NCI-H82 treated with DMSO at 0.1 percent for 48 hours (cell line): ENCODE data around the gene CAPN7.

Source experiments
- DNase-seq: peaks from one replicate; lab custom pipeline; 2025; ENCODE audit not compliant: unreplicated experiment; lab: John Stamatoyannopoulos, UW

CAPN7 gene

GRCh38 chr3:15243822-15244482 is 37.9 kb downstream of the CAPN7 start:
- no peak for DNase-seq

- DNase-seq, result no peak
Observed at GRCh38 chr3:15246186-15246585, 40.1 kb downstream of the CAPN7 start.

- no peak for DNase-seq
Observed at GRCh38 chr3:15253023-15253697, 47.1 kb downstream of the CAPN7 start.

GRCh38 chr3:15255215-15255614 is 49.2 kb downstream of the CAPN7 start:
- no peak for DNase-seq

- DNase-seq, result no peak
Observed at GRCh38 chr3:15256861-15257341, 50.9 kb downstream of the CAPN7 start.

- DNase-seq, result no peak
Observed at GRCh38 chr3:15258720-15259119, 52.7 kb downstream of the CAPN7 start.

- no peak for DNase-seq
Observed at GRCh38 chr3:15260531-15260930, 54.5 kb downstream of the CAPN7 start.

- DNase-seq, result no peak
Observed at GRCh38 chr3:15261274-15261673, 55.2 kb downstream of the CAPN7 start.

GRCh38 chr3:15262021-15262420 is 56.0 kb downstream of the CAPN7 start:
- DNase-seq, result no peak

- no peak for DNase-seq
Observed at GRCh38 chr3:15263120-15263519, 57.1 kb downstream of the CAPN7 start.

- no peak for DNase-seq
Observed at GRCh38 chr3:15263926-15264325, 57.9 kb downstream of the CAPN7 start.

- DNase-seq, result no peak
Observed at GRCh38 chr3:15264486-15264885, 58.4 kb downstream of the CAPN7 start.

- DNase-seq, result no peak
Observed at GRCh38 chr3:15265655-15266509, 59.8 kb downstream of the CAPN7 start.

- no peak for DNase-seq
Observed at GRCh38 chr3:15266510-15267376, 60.7 kb downstream of the CAPN7 start.

- DNase-seq, result no peak
Observed at GRCh38 chr3:15267502-15267901, 61.5 kb downstream of the CAPN7 start.

- peak; percentile 18 for DNase-seq
Observed at GRCh38 chr3:15268033-15268631, 62.1 kb downstream of the CAPN7 start.

GRCh38 chr3:15269091-15269989 is 63.3 kb downstream of the CAPN7 start:
- no peak for DNase-seq

- DNase-seq, result no peak
Observed at GRCh38 chr3:15271030-15271429, 65.0 kb downstream of the CAPN7 start.

GRCh38 chr3:15271785-15272381 is 65.8 kb downstream of the CAPN7 start:
- no peak for DNase-seq
